ENCODE data around the gene PCNX4. TPM values are rescaled to one million over a fixed set of nuclear protein-coding genes. Genes with fewer than 3 reads are reported as not detected.

The PCNX4 gene
- polyA plus RNA-seq, 3 donors: 13.1 to 18.4 (median 16.7) TPM

- Mint-ChIP-seq H3K27ac (no peak overlapping the region), H3K9me3 (peaks cover 2 to 5% (median 4%) of the 10 kb centered on the region in 7 donors), H3K4me1 (peaks cover 3% of the 10 kb centered on the region), H3K4me3 (no peak overlapping the region), H3K36me3 (no peaks in the 10 kb centered on the region), H3K27me3 (ENCODE audit: low read depth in 3 of 3) (peaks cover 2 to 5% (median 3%) of the 10 kb centered on the region in 3 donors)
- H4K20me1 ChIP-seq (ENCODE audit: insufficient read depth, low read length): no peaks in the 10 kb centered on the region
- H3K36me3 ChIP-seq (replicated peaks in 1 of 2; ENCODE audit: control insufficient read depth in 1 of 2, insufficient read depth in 2 of 2, low read length in 2 of 2): no peaks in the 10 kb centered on the region
- no peak overlapping the region for H3K4me3 ChIP-seq (replicated peaks in 1 of 3; ENCODE audit: low read depth in 2 of 3, low read length in 3 of 3)
- no CpG with 5 or more reads among the region's 3 CpGs for WGBS (ENCODE audit: insufficient coverage)
- no peaks in the 10 kb centered on the region for H3K79me2 ChIP-seq (ENCODE audit: insufficient read depth, low read length)
- no peaks in the 10 kb centered on the region for H3K4me1 ChIP-seq (ENCODE audit: control insufficient read depth in 1 of 2, insufficient read depth in 2 of 2, low read length in 2 of 2)
- no peaks in the 10 kb centered on the region for H3K27me3 ChIP-seq (ENCODE audit: control insufficient read depth in 2 of 2, insufficient read depth in 2 of 2, low read length in 2 of 2)
- no peak overlapping the region for H2AFZ ChIP-seq (ENCODE audit: insufficient read depth, low read depth, low read length, poor library complexity, severe bottlenecking)
- H3K9me3 ChIP-seq (replicated peaks in 1 of 2; ENCODE audit: control insufficient read depth in 1 of 2, insufficient read depth in 1 of 2, low read length in 2 of 2): no peaks in the 10 kb centered on the region
- no peak for TF ChIP-seq CTCF (IDR thresholded peaks at IDR 0.05)
- no peak overlapping the region for H3K9ac ChIP-seq (ENCODE audit: insufficient read depth, low read length, poor library complexity, severe bottlenecking)
- H3K27ac ChIP-seq (ENCODE audit: low read depth in 1 of 2, low read length in 2 of 2): no peak overlapping the region
- DNase-seq: no peak
- intact Hi-C loops (cut with micrococcal nuclease): no loop called here
- H3K4me2 ChIP-seq (replicated peaks; ENCODE audit: extremely low read depth, low read length, poor library complexity, severe bottlenecking): no peak overlapping the region
Observed at GRCh38 chr14:60051721-60052221, 40.0 kb upstream of the PCNX4 start.

GRCh38 chr14:60058087-60058486 lies 33.6 kb upstream of the PCNX4 start:
- no peaks in the 10 kb centered on the region for H3K27me3 ChIP-seq (ENCODE audit: control insufficient read depth in 2 of 2, insufficient read depth in 2 of 2, low read length in 2 of 2)
- H3K36me3 Mint-ChIP-seq: no peaks in the 10 kb centered on the region
- no peaks in the 10 kb centered on the region for H3K9me3 ChIP-seq (replicated peaks in 1 of 2; ENCODE audit: control insufficient read depth in 1 of 2, insufficient read depth in 1 of 2, low read length in 2 of 2)
- no peak overlapping the region for H3K4me3 Mint-ChIP-seq
- H3K4me2 ChIP-seq (replicated peaks; ENCODE audit: extremely low read depth, low read length, poor library complexity, severe bottlenecking): no peak overlapping the region
- no peaks in the 10 kb centered on the region for H3K36me3 ChIP-seq (replicated peaks in 1 of 2; ENCODE audit: control insufficient read depth in 1 of 2, insufficient read depth in 2 of 2, low read length in 2 of 2)
- H3K27me3 Mint-ChIP-seq (ENCODE audit: low read depth in 3 of 3): peaks cover 0 to 4% (median 0%) of the 10 kb centered on the region in 3 donors
- DNase-seq: no peak
- no peak overlapping the region for H2AFZ ChIP-seq (ENCODE audit: insufficient read depth, low read depth, low read length, poor library complexity, severe bottlenecking)
- no peaks in the 10 kb centered on the region for H3K79me2 ChIP-seq (ENCODE audit: insufficient read depth, low read length)
- WGBS (ENCODE audit: insufficient coverage): no CpG with 5 or more reads among the region's 1 CpG
- H4K20me1 ChIP-seq (ENCODE audit: insufficient read depth, low read length): no peaks in the 10 kb centered on the region
- no peaks in the 10 kb centered on the region for H3K4me1 Mint-ChIP-seq
- H3K9ac ChIP-seq (ENCODE audit: insufficient read depth, low read length, poor library complexity, severe bottlenecking): no peak overlapping the region
- intact Hi-C loops (cut with micrococcal nuclease): no loop called here
- H3K27ac ChIP-seq (ENCODE audit: low read depth in 1 of 2, low read length in 2 of 2): no peak overlapping the region
- no peak for TF ChIP-seq CTCF (IDR thresholded peaks at IDR 0.05)
- no peak overlapping the region for H3K27ac Mint-ChIP-seq
- no peaks in the 10 kb centered on the region for H3K4me1 ChIP-seq (ENCODE audit: control insufficient read depth in 1 of 2, insufficient read depth in 2 of 2, low read length in 2 of 2)
- H3K9me3 Mint-ChIP-seq: no peaks in the 10 kb centered on the region
- H3K4me3 ChIP-seq (replicated peaks in 1 of 3; ENCODE audit: low read depth in 2 of 3, low read length in 3 of 3): no peak overlapping the region
